Measurements from ENCODE around the gene TMEM88. TPM values are rescaled to one million over a fixed set of nuclear protein-coding genes. Genes with fewer than 3 reads are reported as not detected.

Gene TMEM88
- total and polyA plus RNA-seq, 2 donors (not counting 3 experiments of a cell fraction or from before 2014, with no cell fraction given): 53.4 to 165 TPM

- no peaks in the 10 kb centered on the region for H4K20me1 ChIP-seq (replicated peaks; ENCODE audit: control insufficient read depth, extremely low read depth, insufficient read depth, low read length)
- ChIA-PET CTCF (interaction anchor here (0.7 to 3.1 kb wide), 4 partner anchors 13 to 606 kb away, joined by 3 to 28 read pairs (median 4); partner anchors contain the start of gene KDM6B), POLR2A (interaction anchor here (1.0 to 1.1 kb wide), 3 partner anchors 11 to 19 kb away, joined by 3 to 4 read pairs (median 4); no protein-coding TSS in a partner anchor)
- intact Hi-C loops (cut with micrococcal nuclease): loop anchor here (1.0 to 10.0 kb wide), 5 partner anchors 112 to 831 kb away; partner anchors contain the start of genes BCL6B, PHF23 and WRAP53
- peak overlapping the region; percentile 96 for H3K27ac ChIP-seq (ENCODE audit: insufficient read depth, low read depth, low read length)
- peaks cover 0 to 17% of the 10 kb centered on the region in 2 experiments for H3K36me3 ChIP-seq (ENCODE audit: control insufficient read depth in 2 of 2, extremely low read depth in 1 of 2, insufficient read depth in 2 of 2, low read length in 2 of 2)
- H3K4me1 ChIP-seq (ENCODE audit: control insufficient read depth, extremely low read depth, insufficient read depth, low read length): peaks cover 35% of the 10 kb centered on the region
- peak overlapping the region; percentile 72 for H3K4me2 ChIP-seq (ENCODE audit: insufficient read depth, low read length)
- dilution Hi-C loops (cut with MboI; ENCODE audit: extremely low pct_ligation_motif_present, low sequenced_read_pairs): no loop called here
- peaks cover 2% of the 10 kb centered on the region for H3K79me2 ChIP-seq (ENCODE audit: control insufficient read depth, insufficient read depth, low read length)
- TSS peak; percentile 1 for BruUV-seq (replicated peaks)
- TF ChIP-seq POLR2AphosphoS5 (IDR thresholded peaks at IDR 0.05; ENCODE audit: insufficient read depth, low read depth, low read length) (no peak), MAX (IDR thresholded peaks at IDR 0.05; ENCODE audit: insufficient read depth, insufficient read length) (no peak), GATA2 (IDR thresholded peaks at IDR 0.05; ENCODE audit: insufficient read depth, insufficient read length, low read depth, low read length) (no peak), MYC (IDR thresholded peaks at IDR 0.05; ENCODE audit: low read depth, low read length) (no peak), POLR2A (IDR thresholded peaks at IDR 0.05; ENCODE audit: low read depth, low read length) (no peak), EZH2 (IDR thresholded peaks at IDR 0.05; ENCODE audit: borderline replicate concordance, low read depth, low read length, severe bottlenecking) (no peak), FOS (IDR thresholded peaks at IDR 0.05; ENCODE audit: borderline replicate concordance, insufficient read depth, low read length) (no peak), CTCF (IDR thresholded peaks at IDR 0.05; ENCODE audit: extremely low read depth in 1 of 2, insufficient read depth in 1 of 2, low read depth in 1 of 2, low read length in 2 of 2) (no peak), JUN (IDR thresholded peaks at IDR 0.05; ENCODE audit: borderline replicate concordance, insufficient read depth, insufficient read length, low read depth) (no peak)
- no peak for FAIRE-seq
- H2AFZ ChIP-seq (ENCODE audit: low read depth, low read length): no peak overlapping the region
- peak overlapping the region in 2 of 3 experiments; percentile 52 to 53 for H3K4me3 ChIP-seq (replicated peaks in 1 of 3; ENCODE audit: insufficient read depth in 1 of 3, low read depth in 1 of 3, low read length in 3 of 3)
- H3K27me3 ChIP-seq (ENCODE audit: control insufficient read depth in 2 of 2, insufficient read depth in 2 of 2, low read length in 2 of 2): no peaks in the 10 kb centered on the region
- H3K9me1 ChIP-seq (replicated peaks; ENCODE audit: control insufficient read depth, extremely low read depth, insufficient read depth, low read length): no peaks in the 10 kb centered on the region
- no peaks in the 10 kb centered on the region for H3K9me3 ChIP-seq (replicated peaks; ENCODE audit: control insufficient read depth, insufficient read depth, low read length)
- peak overlapping the region; percentile 96 for H3K9ac ChIP-seq (replicated peaks; ENCODE audit: extremely low read depth, insufficient read depth, low read length)
- peak; percentile 50 for DNase-seq (ENCODE audit: low read depth, low spot score)
Measured at GRCh38 chr17:7855660-7856010, 769 bp downstream of the TMEM88 start.

All from endothelial cell of umbilical vein (primary cell).